Endothelial cell of hepatic sinusoid (primary cell): Measurements from ENCODE around the gene E2F8.
"Not testable (repeated sequence)": the region's sequence is repeated elsewhere in the genome, so short reads cannot be mapped to it uniquely, and the experiment has no call there.

Experiments used
- in situ Hi-C: cut with HindIII; loops from 2 replicates; pipeline ENCODE4 v1.10.0; 2017; ENCODE audit warnings: low sequenced_read_pairs

Gene E2F8, protein sequence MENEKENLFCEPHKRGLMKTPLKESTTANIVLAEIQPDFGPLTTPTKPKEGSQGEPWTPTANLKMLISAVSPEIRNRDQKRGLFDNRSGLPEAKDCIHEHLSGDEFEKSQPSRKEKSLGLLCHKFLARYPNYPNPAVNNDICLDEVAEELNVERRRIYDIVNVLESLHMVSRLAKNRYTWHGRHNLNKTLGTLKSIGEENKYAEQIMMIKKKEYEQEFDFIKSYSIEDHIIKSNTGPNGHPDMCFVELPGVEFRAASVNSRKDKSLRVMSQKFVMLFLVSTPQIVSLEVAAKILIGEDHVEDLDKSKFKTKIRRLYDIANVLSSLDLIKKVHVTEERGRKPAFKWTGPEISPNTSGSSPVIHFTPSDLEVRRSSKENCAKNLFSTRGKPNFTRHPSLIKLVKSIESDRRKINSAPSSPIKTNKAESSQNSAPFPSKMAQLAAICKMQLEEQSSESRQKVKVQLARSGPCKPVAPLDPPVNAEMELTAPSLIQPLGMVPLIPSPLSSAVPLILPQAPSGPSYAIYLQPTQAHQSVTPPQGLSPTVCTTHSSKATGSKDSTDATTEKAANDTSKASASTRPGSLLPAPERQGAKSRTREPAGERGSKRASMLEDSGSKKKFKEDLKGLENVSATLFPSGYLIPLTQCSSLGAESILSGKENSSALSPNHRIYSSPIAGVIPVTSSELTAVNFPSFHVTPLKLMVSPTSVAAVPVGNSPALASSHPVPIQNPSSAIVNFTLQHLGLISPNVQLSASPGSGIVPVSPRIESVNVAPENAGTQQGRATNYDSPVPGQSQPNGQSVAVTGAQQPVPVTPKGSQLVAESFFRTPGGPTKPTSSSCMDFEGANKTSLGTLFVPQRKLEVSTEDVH

DNA sequence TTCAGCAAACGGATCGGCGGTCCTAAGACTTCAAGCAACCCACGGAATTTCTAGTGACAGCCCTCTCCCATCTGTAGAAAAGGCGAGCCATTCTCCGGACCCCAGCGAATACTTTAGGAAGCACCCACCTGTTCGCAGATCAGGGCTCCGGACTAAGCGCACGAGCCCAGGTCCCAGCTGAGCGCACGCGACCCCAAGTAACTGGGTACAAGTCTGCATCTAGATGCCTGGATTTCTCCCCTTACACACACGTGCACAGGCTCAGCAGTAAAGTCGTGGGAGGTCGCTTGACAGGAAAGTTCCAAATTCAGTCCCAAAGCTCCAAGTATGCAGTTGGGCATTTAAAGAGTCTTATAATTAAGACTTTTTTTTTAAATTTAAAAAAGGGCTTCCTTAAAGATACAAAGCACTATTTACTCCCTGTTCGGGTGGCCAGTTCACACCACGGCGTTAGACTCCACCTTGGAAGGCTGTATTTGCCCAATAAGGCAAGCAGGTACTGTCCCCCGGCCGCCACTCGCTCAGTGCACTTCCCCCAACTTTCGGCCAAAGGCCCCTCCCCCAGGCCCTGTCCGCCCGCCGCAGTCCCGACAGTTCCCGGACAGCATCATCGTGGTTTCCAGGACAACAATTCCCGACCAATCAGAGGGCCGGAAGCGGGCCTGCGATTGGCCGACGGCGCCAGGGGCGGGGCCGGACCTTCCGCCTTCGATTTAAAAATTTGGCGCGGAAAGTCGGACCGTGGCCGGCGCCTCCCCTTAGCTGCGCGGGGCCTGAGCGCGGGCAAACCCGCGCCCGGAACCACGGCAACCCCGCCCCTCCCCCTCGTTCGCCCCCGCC, at the start of gene E2F8:
E2F8 (minus strand) TSS at position 526 of the 840 bp plus-strand sequence. CDS start 824 bp downstream, outside the sequence.
- in situ Hi-C loops = no loop called here

DNA sequence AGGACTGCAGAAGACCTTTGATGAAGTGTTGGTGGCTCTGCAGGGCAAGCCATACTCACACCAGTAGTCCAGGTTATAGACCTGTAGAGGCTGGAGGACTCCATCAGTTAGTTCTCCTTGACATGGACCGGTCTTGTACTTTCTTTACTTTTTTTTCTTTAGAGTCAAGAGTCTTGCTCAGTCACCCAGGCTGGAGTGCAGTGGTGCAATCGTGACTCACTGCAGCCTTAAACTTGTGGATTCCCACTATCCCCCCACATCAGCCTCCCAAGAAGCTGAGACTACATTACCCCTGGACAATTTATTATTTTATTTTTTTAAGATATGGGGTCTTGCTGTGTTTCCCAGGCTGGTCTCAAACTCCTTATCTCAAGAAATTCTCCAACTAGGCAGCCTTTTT, 49.6 kb upstream of the E2F8 start:
- in situ Hi-C loops = no loop called here

GRCh38 chr11:19288256-19288655, 47.5 kb upstream of the E2F8 start:
- in situ Hi-C loops = no loop called here

GRCh38 chr11:19286411-19286810, 45.7 kb upstream of the E2F8 start:
- in situ Hi-C loops = no loop called here

DNA sequence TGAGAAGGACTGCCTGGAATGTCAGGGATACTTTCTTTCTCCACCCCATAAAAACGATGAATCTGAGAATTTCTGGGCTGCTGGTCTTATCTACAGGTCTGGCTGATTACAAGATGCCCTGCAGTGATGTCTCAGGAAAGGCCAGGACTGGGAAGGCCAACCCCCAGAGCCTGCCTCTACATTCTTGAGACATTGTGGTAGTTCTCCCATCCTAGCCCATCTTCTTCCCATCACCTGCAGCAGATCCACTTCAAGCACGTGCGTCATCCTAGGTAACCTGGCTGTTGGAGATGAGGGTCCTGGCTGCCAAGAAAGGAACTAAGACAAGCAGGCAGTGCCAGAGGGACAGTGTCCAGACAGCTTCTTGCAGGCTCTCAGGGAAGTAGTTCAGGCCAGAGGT, 44.1 kb upstream of the E2F8 start:
- in situ Hi-C loops = no loop called here

GRCh38 chr11:19283991-19284390, 43.2 kb upstream of the E2F8 start:
- in situ Hi-C loops = no loop called here

- in situ Hi-C loops = no loop called here
Measured at GRCh38 chr11:19281555-19281954, 40.8 kb upstream of the E2F8 start.

- in situ Hi-C loops = no loop called here
Measured at GRCh38 chr11:19281041-19281440, 40.3 kb upstream of the E2F8 start.

- in situ Hi-C loops = no loop called here
Measured at GRCh38 chr11:19279451-19279850, 38.7 kb upstream of the E2F8 start.

GRCh38 chr11:19276859-19277808, 36.4 kb upstream of the E2F8 start:
- in situ Hi-C loops = no loop called here

DNA sequence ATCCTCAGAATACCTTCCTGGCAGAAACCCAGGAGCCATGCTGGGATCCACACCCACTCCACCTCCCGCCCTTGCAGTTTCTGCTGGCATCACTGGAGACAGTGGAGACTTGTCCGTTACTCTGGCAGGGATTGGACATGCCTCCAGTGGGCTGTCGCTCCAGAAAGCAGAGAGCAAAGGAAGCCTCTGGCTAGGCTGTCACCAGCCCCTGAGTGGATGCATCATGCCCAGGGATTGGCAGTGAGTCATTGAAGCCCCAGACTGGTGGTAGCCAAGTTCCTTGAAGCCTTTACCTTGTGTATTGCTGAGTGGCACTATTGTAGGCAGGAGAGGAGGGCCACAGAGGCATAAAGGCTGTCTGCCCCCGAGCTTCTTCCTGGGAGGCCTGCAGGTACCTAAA, 34.8 kb upstream of the E2F8 start:
- in situ Hi-C loops = no loop called here

DNA sequence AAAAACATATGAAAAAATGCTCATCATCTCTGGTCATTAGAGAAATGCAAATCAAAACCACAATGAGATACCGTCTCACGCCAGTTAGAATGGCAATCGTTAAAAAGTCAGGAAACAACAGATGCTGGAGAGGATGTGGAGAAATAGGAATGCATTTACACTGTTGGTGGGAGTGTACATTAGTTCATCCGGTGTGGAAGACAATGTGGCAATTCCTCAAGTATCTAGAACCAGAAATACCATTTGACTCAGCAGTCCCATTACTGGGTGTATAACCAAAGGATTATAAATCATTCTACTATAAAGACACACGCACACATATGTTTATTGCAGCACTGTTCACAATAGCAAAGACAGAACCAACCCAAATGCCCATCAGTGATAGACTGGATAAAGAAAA, 32.5 kb upstream of the E2F8 start:
- in situ Hi-C loops = not testable (repeated sequence)

- in situ Hi-C loops = no loop called here
Measured at GRCh38 chr11:19268909-19269308, 28.2 kb upstream of the E2F8 start.

GRCh38 chr11:19267567-19267966, 26.8 kb upstream of the E2F8 start:
- in situ Hi-C loops = no loop called here

DNA sequence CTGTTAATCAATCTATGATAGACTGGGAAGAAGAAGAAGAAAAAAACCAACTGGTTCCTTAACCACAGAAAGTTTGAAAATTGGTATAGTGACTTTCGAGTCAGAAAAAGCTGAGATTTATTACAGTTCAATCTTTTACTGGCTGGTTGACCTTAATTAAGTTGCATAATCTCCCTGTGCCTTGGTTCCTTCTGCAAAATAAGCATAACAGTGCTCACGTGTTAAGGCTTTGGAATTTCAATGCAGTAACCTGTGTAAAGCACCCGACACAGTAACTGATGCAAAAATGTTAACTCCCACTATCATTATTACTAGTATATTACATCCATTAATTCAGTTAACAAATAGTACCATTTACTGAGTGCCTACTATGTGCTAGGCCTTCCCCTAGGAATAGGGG, 22.6 kb upstream of the E2F8 start:
- in situ Hi-C loops = no loop called here

DNA sequence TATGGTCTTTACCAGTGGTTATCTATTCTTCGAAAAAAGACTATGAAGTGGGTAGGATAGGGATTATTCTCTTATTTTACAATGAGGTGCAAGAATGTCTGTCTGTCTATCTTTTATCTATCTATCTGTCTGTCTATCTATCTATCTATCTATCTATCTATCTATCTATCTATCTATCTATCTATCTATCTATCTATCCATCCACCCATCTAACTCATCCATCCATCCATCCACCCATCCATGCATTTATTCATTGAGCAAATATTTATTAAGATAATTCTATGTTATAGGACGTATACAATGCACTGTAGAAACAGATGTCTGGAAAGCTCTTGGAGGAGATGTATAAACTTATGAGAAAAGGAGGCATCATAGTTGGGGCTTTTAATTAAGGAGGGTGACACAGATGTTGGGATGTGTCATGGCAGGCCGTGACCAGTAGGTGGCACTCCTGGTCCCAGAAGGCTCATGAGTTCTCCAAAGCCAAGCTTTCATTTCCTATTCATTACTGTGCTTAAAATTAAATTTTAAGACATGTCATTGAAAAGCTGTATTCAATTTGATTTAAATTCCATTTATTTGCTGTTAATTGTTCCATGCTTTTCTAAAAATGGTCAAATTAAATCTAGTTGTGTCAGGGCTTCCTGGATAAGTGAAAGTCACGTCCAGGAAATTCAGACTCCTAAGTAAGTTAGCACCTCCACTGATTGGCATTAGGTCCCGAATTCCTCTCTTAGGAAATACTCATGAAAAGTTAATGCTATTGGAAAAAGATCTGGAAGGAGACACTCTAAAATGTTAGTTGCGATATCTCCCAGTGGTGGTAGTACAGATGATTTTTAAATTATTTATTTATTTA, 19.0 kb upstream of the E2F8 start:
- in situ Hi-C loops = no loop called here

GRCh38 chr11:19258641-19259230, 18.0 kb upstream of the E2F8 start:
- in situ Hi-C loops = no loop called here

DNA sequence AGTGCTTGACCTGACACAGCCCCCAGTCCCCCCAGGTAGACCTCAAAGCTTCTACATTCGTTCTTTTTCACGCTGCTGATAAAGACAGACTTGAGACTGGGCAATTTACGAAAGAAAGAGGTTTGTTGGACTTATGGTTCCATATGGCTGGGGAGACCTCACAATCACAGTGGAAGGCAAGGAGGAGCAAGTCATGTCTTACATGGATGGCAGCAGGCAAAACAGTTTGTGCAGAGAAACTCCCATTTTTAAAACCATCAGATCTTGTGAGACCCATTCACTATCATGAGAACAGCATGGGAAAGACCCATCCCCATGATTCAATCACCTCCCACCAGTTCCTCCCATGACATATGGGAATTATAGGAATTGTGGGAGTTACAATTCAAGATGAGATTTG, 13.7 kb upstream of the E2F8 start:
- in situ Hi-C loops = not testable (repeated sequence)

- in situ Hi-C loops = no loop called here
Measured at GRCh38 chr11:19253817-19254216, 13.1 kb upstream of the E2F8 start.
